Uterus (tissue), 4 donors: ENCODE data around the gene CHST11. TPM values are rescaled to one million over a fixed set of nuclear protein-coding genes. Genes with fewer than 3 reads are reported as not detected.
"Not testable (repeated sequence)": the region's sequence is repeated elsewhere in the genome, so short reads cannot be mapped to it uniquely, and the experiment has no call there.

Experiments used
- DNase-seq, 2 donors: peaks; one replicate each; pipeline ENCODE4 v3.0.0-alpha.2; 2019 to 2020
- H3K27ac ChIP-seq, 2 donors: fragments of 200-600 bp; sonication (generic); 1 replicate in 1 of 2; 2 replicates in 1 of 2; pipeline ENCODE4 v1.5.1; 2016 to 2018
- H3K27me3 ChIP-seq, 2 donors: fragments of 200-600 bp; sonication (generic); one replicate each; pipeline ENCODE4 v1.5.1; 2018 to 2019; ENCODE audit warnings: control low read depth in 1 of 2
- H3K36me3 ChIP-seq, 2 donors: fragments of 200-600 bp; sonication (generic); one replicate each; pipeline ENCODE4 v1.5.1; 2019; ENCODE audit warnings: control low read depth in 1 of 2
- H3K4me1 ChIP-seq, 2 donors: fragments of 200-600 bp; sonication (generic); one replicate each; pipeline ENCODE4 v1.5.1; 2018 to 2019; ENCODE audit warnings: control low read depth in 1 of 2
- H3K4me3 ChIP-seq, 2 donors: fragments of 200-600 bp; sonication (generic); 1 replicate in 1 of 2; 2 replicates in 1 of 2; pipeline ENCODE4 v1.5.1; 2018 to 2019; ENCODE audit warnings: mild to moderate bottlenecking in 1 of 2
- H3K9me3 ChIP-seq, 2 donors: fragments of 200-600 bp; sonication (generic); one replicate each; pipeline ENCODE4 v1.5.1; 2019; ENCODE audit warnings: control low read depth in 1 of 2
- CTCF ChIP-seq, 4 experiments: fragments of 200-600 bp in 2 of 4; fragments of 450-650 bp in 2 of 4; sonication (generic) in 2 of 4; IDR thresholded peaks; one replicate each; pipeline ENCODE4 v1.5.1; 2016 to 2019; ENCODE audit warnings: antibody characterized with exemption in 4 of 4, mild to moderate bottlenecking in 2 of 4, moderate library complexity in 1 of 4
- POLR2A ChIP-seq, 2 donors: fragments of 450-650 bp; IDR thresholded peaks; one replicate each; pipeline ENCODE4 v1.6.1; 2016; ENCODE audit warnings: antibody characterized with exemption in 2 of 2, mild to moderate bottlenecking in 1 of 2, moderate library complexity in 1 of 2
- intact Hi-C: fragments of 100-400 bp; cut with DNase I; formaldehyde crosslinking; loops from one replicate; pipeline ENCODE4 v1.15.1; 2023; ENCODE audit warnings: low total_unique reads
- total RNA-seq, 4 donors: library from RNA; depleted of rRNA in 3 of 4; stranded (reverse); fragments of >200 nt in 3 of 4; gene quantifications; one replicate each; pipeline versions ENCODE4 v1.1.0 to v1.2.4, GENCODE V29; 2014 to 2023
- donor health status: DM: yes; HTN: yes; CAD: no.

Gene CHST11
- total RNA-seq, 4 donors from 2014 or later: 21.0 to 82.1 (median 58.7) TPM

- Histone ChIP-seq H3K4me1 (no peaks in the 10 kb centered on the region), H3K9me3 (no peaks in the 10 kb centered on the region), H3K4me3 (no peak overlapping the region), H3K36me3 (no peaks in the 10 kb centered on the region), H3K27me3 (no peaks in the 10 kb centered on the region), H3K27ac (no peak overlapping the region)
- DNase-seq: no peak
- intact Hi-C loops: no loop called here
- no peak for TF ChIP-seq CTCF (IDR thresholded peaks at IDR 0.05)
- no peak for TF ChIP-seq POLR2A (IDR thresholded peaks at IDR 0.05)
Observed at GRCh38 chr12:104562763-104563162, 106.0 kb downstream of the CHST11 start.

GRCh38 chr12:104564662-104565061, 107.9 kb downstream of the CHST11 start:
- H3K27me3 ChIP-seq, H3K4me1 ChIP-seq, H3K27ac ChIP-seq, H3K9me3 ChIP-seq, intact Hi-C loops, DNase-seq, H3K36me3 ChIP-seq, H3K4me3 ChIP-seq: not testable (repeated sequence)

GRCh38 chr12:104565606-104566243, 109.0 kb downstream of the CHST11 start:
- no peak for DNase-seq
- H3K27me3 ChIP-seq: no peaks in the 10 kb centered on the region
- H3K4me3 ChIP-seq: no peak overlapping the region
- peak overlapping the region in 1 of 2 donors; percentile 47 for H3K27ac ChIP-seq
- TF ChIP-seq CTCF (IDR thresholded peaks at IDR 0.05): no peak
- TF ChIP-seq POLR2A (IDR thresholded peaks at IDR 0.05): no peak
- H3K36me3 ChIP-seq: no peaks in the 10 kb centered on the region
- intact Hi-C loops: no loop called here
- H3K9me3 ChIP-seq: no peaks in the 10 kb centered on the region
- H3K4me1 ChIP-seq: no peaks in the 10 kb centered on the region

GRCh38 chr12:104566244-104566993, 109.7 kb downstream of the CHST11 start:
- intact Hi-C loops: no loop called here
- peak overlapping the region in 1 of 2 donors; percentile 39 for H3K27ac ChIP-seq

GRCh38 chr12:104567832-104568486, 111.2 kb downstream of the CHST11 start:
- Histone ChIP-seq H3K9me3 (no peaks in the 10 kb centered on the region), H3K27ac (no peak overlapping the region), H3K4me1 (no peaks in the 10 kb centered on the region), H3K36me3 (no peaks in the 10 kb centered on the region), H3K4me3 (no peak overlapping the region), H3K27me3 (no peaks in the 10 kb centered on the region)
- TF ChIP-seq POLR2A (IDR thresholded peaks at IDR 0.05): no peak
- TF ChIP-seq CTCF (IDR thresholded peaks at IDR 0.05): no peak
- intact Hi-C loops: no loop called here
- DNase-seq: no peak

More at GRCh38 chr12:104566244-104566993, 109.7 kb downstream of the CHST11 start:
- Histone ChIP-seq H3K27me3 (no peaks in the 10 kb centered on the region), H3K36me3 (no peaks in the 10 kb centered on the region), H3K4me1 (no peaks in the 10 kb centered on the region), H3K9me3 (no peaks in the 10 kb centered on the region), H3K4me3 (no peak overlapping the region)
- TF ChIP-seq CTCF (IDR thresholded peaks at IDR 0.05) (no peak), POLR2A (IDR thresholded peaks at IDR 0.05) (no peak)
- DNase-seq: no peak
